ENCODE results near the gene CX3CR1. TPM values are rescaled to one million over a fixed set of nuclear protein-coding genes. Genes with fewer than 3 reads are reported as not detected.

CX3CR1 gene
- total and polyA plus RNA-seq, 9 of the 15 experiments (the other 6 are each of a cell fraction or from before 2014, with no cell fraction given), result 0.03 to 0.21 TPM; not detected in 7

- TF ChIP-seq PREB (CRISPR knock-in tag; IDR thresholded peaks at IDR 0.05), result no peak
- no peak for TF ChIP-seq ZNF232 (CRISPR knock-in tag; IDR thresholded peaks at IDR 0.05)
- no peak for TF ChIP-seq ZNF77 (CRISPR knock-in tag; IDR thresholded peaks at IDR 0.05)
- peak; percentile 58; the same call in 1 of the 2 replicates for TF ChIP-seq SMARCA4 (IDR thresholded peaks at IDR 0.05)
- 0 out of 2 replicates have a peak, but pooled peaks have one; percentile 15 for TF ChIP-seq HMBOX1 (IDR thresholded peaks at IDR 0.05)
- no peak for TF ChIP-seq HOXB6 (CRISPR knock-in tag; IDR thresholded peaks at IDR 0.05; ENCODE audit: borderline replicate concordance)
- TF ChIP-seq CBFA2T2 (conservative IDR thresholded peaks at IDR 0.05), result no peak
- TF ChIP-seq RAD21 (CRISPR knock-in tag; conservative IDR thresholded peaks at IDR 0.05 in 1 of 2, IDR thresholded peaks at IDR 0.05 in 1 of 2), result peak; percentile 70 to 74
- no peak; the same call in 1 of the 2 replicates for TF ChIP-seq GTF2E2 (tag; IDR thresholded peaks at IDR 0.05)
- TF ChIP-seq STAT6 (CRISPR knock-in tag; IDR thresholded peaks at IDR 0.05), result no peak
- peak; percentile 70 for TF ChIP-seq EP300 (IDR thresholded peaks at IDR 0.05; ENCODE audit: low read length)
- TF ChIP-seq TBL1XR1 (IDR thresholded peaks at IDR 0.05; ENCODE audit: low read length in 2 of 2), result no peak
- no peak for TF ChIP-seq MGA (IDR thresholded peaks at IDR 0.05)
Measured at GRCh38 chr3:39260957-39261356, 18.9 kb downstream of the CX3CR1 start (continued).
